WI38 (cell line): ENCODE measurements around the gene FOCAD.
A peak's percentile ranks its signal among the peaks of the same experiment; 100 is the strongest.
"Not testable (repeated sequence)": the region's sequence is repeated elsewhere in the genome, so short reads cannot be mapped to it uniquely, and the experiment has no call there.

Source experiments
- H3K4me3 ChIP-seq: 2 replicates; pipeline ENCODE4 v1.5.1; 2011; ENCODE audit warnings: low read depth, mild to moderate bottlenecking, control low read depth, low read length
- TF ChIP-seq, protein P1 (sequence below): IDR thresholded peaks from 2 replicates; pipeline ENCODE4 v1.5.1; 2012; ENCODE audit warnings: low read depth, mild to moderate bottlenecking, control low read depth, low read length

Gene FOCAD

DNA sequence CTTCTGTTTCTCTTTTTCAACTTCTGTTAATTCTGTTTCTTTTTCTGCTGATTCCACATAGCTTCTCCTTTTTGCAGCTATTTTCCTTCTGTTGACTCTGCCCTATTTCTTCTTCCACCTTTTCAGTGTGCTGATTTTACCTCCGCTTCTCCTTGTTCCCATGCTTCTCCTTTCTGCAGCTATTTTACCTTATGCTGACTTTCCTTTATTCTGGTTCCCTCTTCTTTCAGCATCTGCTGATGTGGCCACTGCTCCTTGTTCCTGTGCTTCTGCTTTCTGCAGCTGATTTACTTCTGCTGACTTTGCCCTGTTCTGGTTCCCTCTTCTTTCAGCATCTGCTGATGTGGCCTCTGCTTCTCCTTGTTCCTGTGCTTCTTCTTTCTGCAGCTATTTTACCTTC lies 288.6 kb downstream of the FOCAD start:
- TF ChIP-seq, protein P1, sequence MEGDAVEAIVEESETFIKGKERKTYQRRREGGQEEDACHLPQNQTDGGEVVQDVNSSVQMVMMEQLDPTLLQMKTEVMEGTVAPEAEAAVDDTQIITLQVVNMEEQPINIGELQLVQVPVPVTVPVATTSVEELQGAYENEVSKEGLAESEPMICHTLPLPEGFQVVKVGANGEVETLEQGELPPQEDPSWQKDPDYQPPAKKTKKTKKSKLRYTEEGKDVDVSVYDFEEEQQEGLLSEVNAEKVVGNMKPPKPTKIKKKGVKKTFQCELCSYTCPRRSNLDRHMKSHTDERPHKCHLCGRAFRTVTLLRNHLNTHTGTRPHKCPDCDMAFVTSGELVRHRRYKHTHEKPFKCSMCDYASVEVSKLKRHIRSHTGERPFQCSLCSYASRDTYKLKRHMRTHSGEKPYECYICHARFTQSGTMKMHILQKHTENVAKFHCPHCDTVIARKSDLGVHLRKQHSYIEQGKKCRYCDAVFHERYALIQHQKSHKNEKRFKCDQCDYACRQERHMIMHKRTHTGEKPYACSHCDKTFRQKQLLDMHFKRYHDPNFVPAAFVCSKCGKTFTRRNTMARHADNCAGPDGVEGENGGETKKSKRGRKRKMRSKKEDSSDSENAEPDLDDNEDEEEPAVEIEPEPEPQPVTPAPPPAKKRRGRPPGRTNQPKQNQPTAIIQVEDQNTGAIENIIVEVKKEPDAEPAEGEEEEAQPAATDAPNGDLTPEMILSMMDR = no peak
- H3K4me3 ChIP-seq = no peak overlapping the region

DNA sequence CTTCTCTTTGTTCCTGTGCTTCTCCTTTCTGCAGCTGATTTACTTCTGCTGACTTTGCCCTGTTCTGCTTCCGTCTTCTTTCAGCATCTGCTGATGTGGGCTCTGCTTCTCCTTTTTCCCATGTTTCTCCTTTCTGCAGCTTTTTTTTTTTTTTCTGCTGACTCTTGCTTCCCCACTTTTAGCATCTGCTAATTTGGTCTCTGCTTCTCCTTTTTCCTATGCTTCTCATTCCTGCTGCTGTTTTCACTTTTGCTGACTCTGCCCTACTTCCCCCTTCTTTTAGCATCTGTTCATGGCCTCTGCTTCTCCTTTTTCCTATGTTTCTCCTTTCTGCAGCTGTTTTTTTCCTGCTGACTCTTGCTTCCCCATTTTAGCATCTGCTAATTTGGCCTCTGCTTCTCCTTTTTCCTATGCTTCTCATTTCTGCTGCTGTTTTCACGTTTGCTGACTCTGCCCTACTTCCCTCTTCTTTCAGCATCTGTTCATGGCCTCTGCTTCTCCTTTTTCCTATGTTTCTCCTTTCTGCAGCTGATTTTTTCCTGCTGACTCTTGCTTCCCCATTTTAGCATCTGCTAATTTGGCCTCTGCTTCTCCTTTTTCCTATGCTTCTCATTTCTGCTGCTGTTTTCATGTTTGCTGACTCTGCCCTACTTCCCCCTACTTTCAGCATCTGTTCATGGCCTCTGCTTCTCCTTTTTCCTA lies 289.3 kb downstream of the FOCAD start:
- not testable (repeated sequence) for H3K4me3 ChIP-seq

DNA sequence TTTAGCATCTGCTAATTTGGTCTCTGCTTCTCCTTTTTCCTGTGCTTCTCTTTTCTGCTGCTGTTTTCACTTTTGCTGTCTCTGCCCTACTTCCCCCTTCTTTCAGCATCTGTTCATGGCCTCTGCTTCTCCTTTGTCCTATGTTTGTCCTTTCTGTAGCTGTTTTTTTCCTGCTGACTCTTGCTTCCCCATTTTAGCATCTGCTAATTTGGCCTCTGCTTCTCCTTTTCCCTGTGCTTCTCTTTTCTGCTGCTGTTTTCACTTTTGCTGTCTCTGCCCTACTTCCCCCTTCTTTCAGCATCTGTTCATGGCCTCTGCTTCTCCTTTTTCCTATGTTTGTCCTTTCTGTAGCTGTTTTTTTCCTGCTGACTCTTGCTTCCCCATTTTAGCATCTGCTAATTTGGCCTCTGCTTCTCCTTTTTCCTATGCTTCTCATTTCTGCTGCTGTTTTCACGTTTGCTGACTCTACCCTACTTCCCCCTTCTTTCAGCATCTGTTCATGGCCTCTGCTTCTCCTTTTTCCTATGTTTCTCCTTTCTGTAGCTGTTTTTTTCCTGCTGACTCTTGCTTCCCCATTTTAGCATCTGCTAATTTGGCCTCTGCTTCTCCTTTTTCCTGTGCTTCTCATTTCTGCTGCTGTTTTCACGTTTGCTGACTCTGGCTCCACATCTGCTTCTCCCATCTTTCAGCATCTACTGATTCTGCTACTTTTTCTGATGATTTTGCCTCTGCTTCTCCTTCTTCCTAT lies 290.3 kb downstream of the FOCAD start:
- H3K4me3 ChIP-seq = not testable (repeated sequence)

DNA sequence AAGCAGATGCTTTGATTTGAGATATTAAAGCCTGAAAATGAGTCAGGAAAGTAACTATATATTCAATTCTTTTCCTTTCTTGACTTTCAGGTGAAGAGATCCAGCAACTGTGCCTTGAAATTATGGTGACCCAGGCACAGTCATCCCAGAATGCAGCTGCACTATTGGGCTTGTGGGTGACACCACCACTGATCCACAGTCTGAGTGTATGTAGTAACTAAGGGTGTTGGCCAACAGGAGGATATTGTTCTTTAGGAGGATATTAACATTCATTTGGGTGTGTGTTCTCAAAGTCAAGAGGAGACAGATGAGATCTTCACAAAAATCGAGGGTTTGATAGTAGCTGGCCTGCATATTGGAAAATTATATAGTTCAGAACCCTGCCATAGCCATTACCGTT lies 294.2 kb downstream of the FOCAD start:
- TF ChIP-seq, protein P1 = no peak
- H3K4me3 ChIP-seq = no peak overlapping the region

DNA sequence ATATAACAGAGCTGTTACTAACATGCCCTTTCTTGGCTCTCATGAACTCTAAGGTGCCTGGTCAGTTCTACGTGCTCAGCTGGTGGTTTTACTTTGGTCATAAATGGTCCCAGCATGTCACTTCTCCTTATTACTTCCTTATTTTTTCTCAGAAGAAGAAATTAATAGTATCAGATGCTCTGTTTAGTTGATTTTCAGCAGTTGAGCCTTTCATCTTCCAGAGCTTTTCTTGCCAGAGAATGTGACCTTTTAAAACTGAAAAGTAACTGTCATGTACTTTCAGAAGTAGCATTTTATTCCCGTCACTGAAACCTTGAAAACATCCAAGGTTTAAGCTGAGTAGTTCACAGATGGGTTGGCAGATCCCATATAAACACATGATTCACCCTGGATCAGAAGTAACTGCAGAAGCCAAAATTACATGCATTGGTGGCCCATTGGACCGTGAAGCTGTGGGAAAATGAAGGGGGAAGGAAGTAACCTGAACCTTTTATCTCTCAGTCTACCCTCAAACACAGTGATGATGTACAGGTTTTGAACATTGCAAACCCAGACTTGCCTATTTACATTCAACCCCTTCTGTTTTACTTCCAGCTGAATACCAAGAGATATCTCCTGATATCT lies 296.9 kb downstream of the FOCAD start:
- TF ChIP-seq, protein P1 = no peak
- peak overlapping the region; percentile 40 for H3K4me3 ChIP-seq

DNA sequence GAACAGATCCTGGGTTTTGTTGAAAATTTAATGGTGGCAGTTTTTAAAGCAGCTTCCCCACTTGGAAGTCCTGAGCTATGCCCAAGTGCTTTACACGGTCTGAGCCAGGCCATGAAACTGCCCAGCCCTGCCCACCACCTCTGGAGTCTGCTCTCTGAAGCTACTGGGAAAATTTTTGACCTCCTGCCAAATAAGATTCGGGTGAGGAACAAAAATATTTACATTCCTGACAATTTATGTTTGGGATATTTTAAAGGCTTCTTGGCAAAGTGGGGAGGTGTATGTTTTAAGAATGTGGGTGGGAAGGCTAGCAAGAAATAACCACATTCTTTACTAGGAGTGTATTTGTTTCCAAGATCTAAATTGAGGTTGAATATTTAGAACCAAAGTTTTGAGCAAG lies 297.4 kb downstream of the FOCAD start:
- H3K4me3 ChIP-seq = peak overlapping the region; percentile 40
- TF ChIP-seq, protein P1 = no peak

DNA sequence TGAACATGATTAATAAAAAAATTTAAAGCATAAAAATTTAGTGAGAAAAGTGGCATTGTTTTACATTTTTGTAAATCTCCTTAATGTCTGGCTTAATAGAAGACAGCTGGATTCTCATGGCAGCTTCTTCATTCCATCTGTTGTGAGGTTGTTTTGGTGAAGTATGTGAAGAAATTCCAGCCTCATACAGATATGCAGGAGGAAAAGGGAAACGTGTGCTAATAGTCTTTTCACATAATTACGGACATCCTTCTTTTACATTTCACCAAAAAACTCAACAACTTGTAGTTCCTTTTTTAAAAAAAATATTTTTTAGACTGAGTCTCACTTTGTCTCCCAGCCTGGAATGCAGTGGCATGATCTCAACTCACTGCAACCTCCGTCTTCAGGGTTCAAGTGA lies 300.4 kb downstream of the FOCAD start:
- H3K4me3 ChIP-seq = no peak overlapping the region
- TF ChIP-seq, protein P1 = no peak

DNA sequence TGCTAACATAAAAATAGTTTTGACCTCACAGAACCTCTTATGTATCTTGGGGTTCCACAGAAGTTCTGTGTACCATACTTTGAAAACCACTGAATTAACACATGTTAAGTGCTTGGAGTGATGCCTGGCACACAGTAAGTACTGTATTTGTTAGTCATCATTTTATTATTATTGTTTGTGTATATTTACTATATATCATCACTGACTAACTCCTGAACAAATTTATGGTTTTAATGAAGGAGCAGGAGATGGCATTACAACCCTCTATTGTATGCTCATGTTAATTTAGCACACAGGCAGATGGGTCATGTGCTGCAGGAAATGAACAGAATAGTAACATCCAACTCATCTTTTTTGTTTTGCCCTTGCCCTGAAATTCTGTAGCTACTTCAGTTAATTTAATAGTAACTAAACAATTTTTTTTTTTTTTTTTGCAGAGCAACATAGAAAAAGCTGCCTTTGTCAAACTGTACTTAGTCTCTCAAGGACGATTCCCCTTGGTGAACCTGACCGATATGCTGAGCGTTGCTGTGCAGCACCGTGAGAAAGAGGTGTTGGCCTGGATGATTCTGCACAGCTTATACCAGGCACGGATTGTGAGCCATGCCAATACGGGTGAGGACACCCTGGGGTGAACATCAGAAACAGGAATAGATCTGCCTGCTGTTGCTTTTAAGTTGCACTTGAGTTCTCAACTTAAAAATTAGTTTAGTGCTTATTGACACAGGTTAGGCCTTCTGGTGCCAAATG lies 302.0 kb downstream of the FOCAD start:
- TF ChIP-seq, protein P1 = no peak
- no peak overlapping the region for H3K4me3 ChIP-seq
